UCSD-AML1 (cell line): Measurements from ENCODE around the gene SRRM1.

Experiments
- DNase-seq: peaks from one replicate; lab custom pipeline; 2025; ENCODE audit not compliant: unreplicated experiment; lab: John Stamatoyannopoulos, UW

SRRM1 gene, protein sequence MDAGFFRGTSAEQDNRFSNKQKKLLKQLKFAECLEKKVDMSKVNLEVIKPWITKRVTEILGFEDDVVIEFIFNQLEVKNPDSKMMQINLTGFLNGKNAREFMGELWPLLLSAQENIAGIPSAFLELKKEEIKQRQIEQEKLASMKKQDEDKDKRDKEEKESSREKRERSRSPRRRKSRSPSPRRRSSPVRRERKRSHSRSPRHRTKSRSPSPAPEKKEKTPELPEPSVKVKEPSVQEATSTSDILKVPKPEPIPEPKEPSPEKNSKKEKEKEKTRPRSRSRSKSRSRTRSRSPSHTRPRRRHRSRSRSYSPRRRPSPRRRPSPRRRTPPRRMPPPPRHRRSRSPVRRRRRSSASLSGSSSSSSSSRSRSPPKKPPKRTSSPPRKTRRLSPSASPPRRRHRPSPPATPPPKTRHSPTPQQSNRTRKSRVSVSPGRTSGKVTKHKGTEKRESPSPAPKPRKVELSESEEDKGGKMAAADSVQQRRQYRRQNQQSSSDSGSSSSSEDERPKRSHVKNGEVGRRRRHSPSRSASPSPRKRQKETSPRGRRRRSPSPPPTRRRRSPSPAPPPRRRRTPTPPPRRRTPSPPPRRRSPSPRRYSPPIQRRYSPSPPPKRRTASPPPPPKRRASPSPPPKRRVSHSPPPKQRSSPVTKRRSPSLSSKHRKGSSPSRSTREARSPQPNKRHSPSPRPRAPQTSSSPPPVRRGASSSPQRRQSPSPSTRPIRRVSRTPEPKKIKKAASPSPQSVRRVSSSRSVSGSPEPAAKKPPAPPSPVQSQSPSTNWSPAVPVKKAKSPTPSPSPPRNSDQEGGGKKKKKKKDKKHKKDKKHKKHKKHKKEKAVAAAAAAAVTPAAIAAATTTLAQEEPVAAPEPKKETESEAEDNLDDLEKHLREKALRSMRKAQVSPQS

DNA sequence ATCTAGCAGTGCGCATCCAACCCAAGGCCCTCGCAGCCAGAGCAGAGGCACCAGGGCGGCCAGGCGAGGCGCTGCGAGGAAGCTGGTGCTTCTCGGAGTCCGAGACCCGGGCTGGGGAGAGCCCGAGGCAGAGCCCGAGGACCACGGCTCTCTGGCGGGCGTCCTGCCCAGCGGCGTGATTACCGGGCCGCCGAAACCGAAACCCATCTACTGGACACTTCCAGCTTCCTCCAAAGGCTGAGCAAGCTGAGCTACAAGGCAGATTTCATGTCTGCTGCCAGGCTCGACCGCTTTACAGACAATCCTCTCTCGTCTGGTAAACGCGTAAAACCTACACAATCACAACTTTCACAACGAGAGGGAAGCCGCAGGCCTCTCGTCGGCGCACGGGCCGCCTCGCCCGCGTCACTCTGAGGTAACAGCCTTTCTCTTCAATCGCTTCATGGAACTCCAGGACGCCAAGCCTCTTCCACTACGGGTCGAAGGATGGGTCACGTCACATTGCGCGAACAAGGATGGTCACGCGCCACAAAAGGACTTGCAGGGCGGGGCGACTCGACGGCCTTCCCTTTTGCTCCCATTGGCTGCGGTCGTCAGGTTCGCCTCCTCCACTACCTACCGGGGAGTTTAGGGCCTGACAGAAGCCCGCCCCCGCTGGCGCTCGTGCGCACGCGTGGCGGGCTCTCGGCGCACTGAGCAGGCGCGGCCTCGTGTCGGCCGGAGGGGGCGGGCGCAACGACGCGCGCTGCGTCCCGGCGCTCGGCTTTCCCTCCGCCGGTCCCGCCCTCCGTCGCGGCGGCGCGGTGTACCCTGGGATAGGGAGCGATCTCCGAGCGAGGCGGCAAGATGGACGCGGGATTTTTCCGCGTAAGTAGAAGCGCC is at the start of gene SRRM1:
Gene SRRM1, plus strand, starts transcription at position 822 of the 882 bp plus-strand sequence. Its CDS starts 25 bp downstream, at position 847.
- DNase-seq = peak; percentile 100

DNA sequence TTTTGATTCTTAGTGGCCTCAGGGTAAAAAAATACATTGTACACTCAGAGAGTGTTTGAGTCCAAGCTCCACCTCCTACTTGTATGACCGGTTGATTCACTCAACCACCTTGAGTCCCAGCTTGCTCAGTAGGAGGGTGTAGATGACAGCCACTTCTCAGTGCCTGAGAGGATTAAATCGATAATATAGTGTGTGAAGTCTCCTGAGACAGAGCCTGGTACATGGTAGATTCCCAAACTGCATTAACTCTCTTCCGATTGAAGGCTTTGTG is 48.8 kb upstream of the SRRM1 start:
- DNase-seq = no peak

DNA sequence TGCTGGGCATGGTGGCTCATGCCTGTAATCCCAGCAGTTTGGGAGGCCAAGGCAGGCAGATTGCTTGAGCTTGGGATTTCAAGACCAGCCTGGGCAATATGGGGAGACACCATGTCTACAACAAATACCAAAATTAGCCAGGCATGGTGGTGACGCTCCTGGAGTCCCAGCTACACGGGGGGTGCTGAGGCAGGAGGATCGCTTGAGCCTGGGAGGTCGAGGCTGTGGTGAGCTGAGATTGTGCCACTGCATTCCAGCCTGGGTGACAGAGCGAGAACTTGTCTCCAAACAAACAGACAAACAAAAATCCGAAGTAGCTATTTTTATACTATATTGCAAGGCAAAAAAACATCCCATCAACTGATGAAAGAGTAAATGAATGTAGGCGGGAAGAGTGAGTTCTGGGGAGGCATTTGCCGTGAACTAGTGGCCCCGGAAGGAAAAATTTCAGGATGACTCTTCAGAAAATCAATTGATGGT is 46.7 kb upstream of the SRRM1 start:
- no peak for DNase-seq

DNA sequence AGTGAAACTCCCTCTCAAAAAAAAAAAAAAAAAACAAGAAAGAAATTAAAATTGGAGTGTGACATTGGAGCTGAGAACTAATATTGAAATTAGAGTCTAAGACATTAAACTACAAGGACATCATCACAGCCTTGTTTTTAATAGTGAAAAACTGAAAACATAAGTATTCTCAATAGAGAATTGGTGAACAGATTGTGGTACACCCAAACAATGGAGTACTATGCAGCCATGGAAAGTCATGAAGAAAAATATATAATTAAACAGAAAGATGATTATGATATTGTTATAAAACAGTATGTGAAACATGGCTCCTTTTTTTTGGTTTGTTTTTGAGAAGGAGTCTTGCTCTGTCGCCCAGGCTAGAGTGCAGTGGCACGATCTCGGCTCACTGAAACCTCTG is 43.8 kb upstream of the SRRM1 start:
- no peak for DNase-seq

DNA sequence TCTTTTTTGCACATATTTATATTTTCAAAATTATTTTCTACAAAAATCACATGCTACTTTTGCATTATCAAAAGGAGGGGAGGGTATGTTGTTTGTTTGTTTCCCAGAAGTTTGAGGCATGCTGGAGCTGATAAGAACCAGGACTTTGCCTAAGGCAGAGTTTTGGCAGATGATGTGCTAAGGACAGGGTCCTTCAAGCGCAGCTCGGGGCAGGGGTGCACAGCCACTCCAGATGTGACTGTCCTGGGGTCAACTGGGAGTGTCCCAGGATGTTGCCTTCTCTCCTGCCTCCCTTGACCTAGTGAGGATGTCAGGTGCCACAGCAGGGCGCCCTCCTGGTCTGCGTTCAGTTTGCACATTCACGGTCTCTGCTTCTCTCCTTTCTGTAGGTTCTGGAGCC is 42.6 kb upstream of the SRRM1 start:
- DNase-seq = no peak

DNA sequence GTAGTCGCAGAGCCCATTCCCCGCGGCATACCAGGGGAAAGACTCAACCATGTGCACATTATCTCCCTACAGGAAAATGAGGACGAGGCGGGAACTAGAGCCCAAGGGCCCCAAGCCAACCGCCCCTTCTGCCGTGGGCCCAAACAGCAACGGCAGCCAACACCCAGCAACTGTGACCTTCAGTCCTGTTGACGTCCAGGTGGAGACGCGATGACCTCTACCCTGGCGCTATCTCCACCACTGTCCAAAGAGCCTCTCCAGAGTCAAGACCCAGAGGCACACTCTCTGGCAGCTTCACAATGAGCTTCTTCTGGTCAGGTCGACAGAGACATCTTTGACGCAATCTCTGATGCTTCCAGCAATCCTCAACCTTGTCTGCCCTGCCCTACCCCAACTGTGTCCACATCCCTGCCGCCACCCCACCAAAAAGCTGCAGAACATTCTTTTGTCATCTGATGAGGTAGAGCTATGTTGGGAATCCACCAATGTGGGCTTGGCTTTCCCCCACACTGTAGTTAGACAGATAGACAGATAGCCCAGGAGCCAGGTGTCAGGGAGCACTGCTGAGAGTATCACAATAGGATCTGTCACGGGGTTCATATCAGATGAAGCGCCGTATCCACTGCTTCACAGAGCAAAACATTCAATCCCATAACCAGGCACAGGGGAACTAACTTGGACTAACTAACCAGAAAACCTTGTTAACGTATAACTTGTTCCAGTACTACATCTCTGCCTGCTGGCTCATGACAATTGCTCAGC is 37.4 kb upstream of the SRRM1 start:
- DNase-seq = no peak

DNA sequence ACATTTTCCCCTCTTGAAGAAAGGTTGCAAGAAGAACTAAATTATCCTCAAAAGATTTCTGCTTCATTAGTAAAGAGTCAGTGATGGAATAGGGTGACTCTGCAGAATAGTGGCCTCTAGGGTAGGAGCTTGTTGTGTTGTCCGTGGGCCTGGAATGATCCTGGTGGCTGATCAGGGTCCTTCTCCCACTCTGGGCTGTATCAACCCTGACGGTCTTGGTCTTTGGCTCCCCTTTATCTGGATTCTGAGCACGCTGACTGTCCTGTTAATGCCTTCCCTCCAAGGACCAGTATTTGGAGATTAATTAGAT is 36.9 kb upstream of the SRRM1 start:
- DNase-seq = no peak

DNA sequence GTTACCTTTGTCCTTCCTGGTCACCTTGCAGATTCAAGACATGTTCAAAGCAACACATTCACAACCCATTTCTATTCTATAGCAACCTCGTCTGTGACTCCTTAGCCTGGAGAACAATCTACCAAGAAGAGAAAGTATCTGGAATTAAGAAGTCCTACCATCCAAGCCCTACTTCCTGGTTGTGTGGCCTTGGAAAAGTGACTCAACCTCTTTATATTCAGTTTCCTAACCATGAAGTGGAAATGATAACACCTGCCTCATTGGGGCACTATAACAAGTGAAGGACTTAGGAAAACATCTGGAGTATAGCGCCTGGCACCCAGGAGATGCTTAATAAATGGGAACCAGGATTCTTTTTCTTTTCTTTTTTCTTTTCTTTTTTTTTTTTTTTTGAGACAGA is 36.5 kb upstream of the SRRM1 start:
- DNase-seq = no peak

DNA sequence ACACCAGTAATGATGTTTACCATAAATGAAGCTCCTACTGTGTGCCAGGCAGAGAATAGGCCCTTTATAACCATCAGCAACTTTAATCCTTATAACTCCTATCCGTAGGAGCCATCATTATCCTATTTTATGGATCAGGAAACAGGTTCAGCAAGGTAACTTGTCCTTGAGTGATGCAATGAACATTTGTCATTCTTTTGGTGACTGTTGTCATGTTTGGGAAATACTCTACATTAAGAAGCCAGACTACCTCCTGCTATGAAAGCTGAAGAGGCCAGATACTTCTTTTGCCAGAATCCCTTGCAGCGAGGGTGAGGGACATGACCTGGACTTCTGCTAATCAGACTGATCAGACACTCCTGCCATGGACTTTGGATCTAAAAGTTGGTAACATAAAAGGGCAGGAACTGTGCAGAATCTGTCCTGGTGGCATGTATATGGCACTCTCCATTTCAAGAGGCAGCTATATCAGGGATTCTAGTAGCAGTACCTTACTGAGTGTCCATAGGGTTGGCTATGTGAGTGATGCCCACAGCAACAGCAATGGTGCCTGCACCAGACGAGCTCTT is 33.1 kb upstream of the SRRM1 start:
- DNase-seq = no peak

DNA sequence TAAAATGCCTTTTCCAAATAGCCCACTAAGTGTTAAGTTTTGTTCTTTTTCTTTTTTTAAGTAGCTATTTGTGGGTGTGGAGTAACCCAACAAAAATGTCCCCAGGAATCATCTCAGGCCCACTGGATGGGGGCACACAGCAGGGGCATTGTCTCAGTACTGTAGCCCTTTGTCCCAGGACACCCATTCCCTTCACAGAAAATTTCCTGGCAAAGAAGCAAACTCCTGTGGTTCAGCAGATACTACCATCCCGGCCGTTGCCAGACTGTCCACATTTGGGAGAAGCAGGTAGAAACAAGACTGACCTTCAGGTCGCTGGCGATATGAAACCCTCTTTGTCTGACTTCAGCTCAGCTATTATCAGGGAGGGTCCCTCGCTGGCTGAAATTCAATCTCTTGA is 23.7 kb upstream of the SRRM1 start:
- no peak for DNase-seq

DNA sequence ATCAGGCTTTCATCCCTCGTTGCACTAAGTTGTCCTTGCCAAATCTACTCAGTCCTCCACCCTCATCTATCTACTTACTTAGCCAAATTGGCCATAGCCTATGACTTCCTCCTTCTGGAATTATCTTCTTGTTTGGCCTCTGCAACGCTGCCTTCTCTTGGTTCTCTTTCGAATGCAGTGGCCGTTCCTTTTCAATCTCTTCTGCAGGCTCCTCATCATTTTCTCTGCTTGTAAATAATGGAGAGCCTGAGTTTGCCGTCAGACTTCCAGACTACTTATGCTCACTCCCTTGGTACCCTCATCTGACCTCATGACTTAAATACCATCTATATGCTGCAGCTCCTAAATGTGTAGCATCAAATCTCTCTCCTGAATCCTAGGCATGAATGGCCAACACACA is 22.4 kb upstream of the SRRM1 start:
- DNase-seq = no peak

DNA sequence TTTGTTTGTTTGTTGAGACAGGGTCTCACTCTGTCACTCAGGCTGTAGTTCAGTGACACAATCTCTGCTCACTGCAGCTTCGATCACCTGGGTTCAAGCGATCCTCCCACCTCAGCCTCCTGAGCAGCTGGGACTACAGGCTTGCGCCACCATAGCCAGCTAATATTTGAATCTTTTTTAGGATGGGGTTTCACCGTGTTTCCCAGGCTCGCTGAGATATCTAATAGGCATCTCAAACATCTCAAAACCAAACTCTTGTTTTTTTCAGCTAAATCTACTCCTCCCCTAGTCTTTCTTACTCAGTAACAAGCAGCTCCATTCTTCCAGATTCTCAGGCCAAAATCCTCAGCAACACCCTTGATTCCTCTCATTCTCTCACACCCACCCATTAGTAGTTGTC is 22.0 kb upstream of the SRRM1 start:
- no peak for DNase-seq

DNA sequence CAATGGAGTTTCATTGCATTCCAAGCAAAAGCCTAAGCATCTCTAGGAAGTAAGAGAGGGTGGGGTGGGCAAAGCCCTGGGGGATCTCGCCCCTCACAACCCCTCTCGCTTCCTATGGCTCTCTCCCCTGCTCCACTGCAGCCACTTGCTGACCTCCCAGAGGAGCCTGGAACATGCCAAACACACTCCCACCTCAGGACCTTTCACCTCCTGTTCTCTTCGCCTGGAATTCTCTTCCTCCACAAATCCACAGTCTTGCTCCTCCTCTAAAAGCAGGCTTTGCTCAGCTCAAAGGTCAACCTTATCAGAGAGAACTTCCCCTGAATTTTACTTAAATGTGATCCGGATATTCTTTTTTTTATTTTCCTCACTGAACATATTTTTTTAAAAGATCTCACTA is 20.9 kb upstream of the SRRM1 start:
- DNase-seq = no peak

DNA sequence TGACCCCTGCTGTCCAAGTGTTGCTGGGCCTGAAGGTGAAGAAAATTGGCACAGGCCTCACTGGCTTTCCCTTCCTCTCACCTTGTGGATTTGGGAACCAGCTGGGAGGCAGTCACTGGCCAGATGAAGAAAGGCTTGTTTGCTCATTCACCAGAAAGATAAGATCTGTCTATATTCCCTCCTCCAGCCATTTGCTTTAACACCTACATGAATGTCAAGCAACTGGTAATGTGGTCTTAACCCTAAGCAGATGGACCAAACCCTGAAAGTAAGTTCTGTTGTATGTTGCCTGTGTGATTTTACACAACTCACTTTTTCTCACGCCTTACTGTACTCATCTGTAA is 10.3 kb upstream of the SRRM1 start:
- DNase-seq = no peak

DNA sequence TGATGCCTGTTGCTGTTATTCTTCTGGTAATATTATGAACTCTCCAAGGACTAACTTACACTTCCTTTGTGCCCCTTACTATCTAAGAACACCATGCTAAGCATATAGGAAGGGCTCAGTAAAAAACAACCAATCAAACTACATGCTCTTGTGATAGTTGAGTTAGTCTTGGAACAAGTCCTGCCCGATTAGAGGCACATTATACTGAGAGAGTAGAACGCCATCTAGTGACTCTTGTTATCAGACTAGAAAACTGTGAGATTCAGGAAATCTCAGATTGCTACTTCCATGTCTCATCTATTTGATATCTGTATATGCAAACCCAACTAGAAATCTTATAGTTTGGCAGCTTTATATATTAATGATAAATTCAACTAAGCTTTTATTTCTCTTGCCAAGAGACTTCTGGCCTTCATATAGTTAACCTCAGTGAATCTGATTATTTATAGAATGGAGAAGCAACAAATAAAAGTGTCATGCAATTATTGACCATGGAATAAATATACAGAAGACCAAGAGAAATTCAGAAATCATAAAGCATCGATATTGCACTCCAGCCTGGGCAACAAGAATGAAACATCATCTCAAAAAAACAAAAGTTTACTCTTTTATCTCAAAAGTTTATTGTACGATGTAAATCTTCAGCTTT is 7.8 kb upstream of the SRRM1 start:
- no peak for DNase-seq

DNA sequence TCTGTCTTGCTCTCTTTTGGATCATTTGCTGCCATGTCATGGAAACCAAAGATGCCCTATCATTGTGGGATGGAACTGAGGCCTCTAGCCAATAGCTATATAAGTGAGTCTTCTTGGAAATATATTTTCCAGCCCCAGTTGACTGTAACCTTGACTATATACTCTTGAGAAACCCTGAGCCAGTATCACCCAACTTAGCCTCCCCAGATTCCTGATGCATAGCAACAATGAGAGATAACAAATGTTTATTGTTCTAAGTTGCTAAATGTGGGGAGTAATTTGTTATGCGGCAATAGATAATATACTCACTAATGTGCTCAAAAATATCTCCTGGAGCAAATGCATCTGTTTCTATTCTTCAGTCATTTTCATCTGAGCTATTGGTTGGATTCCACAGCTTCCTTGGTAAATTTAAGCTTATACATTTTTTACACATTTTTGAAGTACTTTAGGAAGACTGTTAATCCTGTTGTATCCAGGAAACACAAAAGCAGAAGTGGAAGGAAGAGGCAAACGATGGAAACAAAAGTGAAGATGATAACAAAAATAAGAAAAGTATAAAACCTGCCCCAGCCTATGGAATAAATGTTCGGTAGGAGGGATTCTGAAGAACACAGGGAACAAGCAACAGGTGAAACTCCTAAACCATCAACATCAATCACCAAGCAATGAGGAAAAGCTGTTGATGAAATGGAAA is 6.3 kb upstream of the SRRM1 start:
- no peak for DNase-seq

DNA sequence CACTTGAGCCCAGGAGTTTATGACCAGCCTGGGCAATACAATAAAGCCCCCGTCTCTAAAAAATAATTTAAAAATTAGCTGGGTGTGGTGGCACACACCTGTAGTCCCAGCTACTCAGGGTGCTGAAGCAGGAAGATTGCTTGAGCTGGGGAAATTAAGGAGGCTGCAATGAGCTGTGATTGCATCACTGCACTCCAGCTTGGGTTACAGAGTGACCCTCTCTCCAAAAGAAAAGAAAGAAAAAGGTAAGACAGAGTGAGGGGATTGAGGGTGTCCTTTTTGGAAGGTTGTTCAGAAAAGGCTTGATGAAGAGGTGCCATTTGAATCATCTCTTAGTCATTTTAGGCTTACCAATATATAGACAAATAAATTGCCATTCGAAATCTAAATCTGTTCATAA is 4.0 kb upstream of the SRRM1 start:
- no peak for DNase-seq

DNA sequence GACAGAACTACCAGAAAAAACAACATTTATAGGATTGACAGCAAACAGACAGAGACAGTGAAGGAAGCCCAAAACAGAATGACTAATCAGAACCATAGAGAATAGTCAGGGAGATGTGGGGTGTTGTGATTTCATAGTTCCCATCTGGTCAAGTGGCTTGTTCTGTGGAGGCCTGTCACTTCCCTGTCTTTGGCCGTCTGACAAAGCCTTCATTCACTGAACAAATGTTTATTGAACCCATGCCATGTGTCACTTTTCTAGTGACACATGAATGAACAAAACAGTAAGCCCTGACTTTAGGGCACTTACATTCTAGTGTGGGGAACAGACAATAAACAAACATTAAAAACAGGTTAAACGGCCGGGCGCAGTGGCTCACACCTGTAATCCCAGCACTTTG is 3.2 kb upstream of the SRRM1 start:
- no peak for DNase-seq

DNA sequence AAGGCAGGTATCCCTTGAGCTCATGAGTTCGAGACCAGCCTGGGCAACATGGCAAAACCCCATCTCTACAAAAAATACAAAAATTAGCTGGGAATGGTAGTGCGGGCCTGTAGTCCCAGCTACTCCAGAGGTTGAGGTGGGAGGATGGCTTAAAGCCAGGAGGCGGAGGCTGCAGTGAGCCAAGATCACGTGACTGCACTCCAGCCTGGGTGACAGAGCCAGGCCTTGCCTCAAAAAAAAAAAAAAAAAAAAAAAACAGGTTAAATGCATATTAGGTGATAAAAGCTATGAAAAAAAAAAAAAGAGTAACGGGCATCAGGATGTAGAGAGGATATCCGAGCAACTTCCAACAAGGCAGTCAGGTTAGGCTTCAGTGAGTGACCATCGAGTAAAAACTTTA is 2.8 kb upstream of the SRRM1 start:
- no peak for DNase-seq
